HG03139 (cell line): ENCODE results near the gene SLC2A3.
"Not testable (repeated sequence)": the region's sequence is repeated elsewhere in the genome, so short reads cannot be mapped to it uniquely, and the experiment has no call there.

Experiments used
- ATAC-seq: cut with Tn5 transposase; IDR thresholded peaks from one replicate; pipeline ENCODE4 v1.9.1; 2021; ENCODE audit not compliant: unreplicated experiment

Gene SLC2A3

GRCh38 chr12:7935590-7936581 is at the start of gene SLC2A3:
SLC2A3 (minus strand) TSS chr12:7936187; CDS start chr12:7936034, 153 bp downstream.
- ATAC-seq: peak; percentile 42

GRCh38 chr12:7984900-7985299 is 48.9 kb upstream of the SLC2A3 start:
- ATAC-seq: no peak

- not testable (repeated sequence) for ATAC-seq
Measured at GRCh38 chr12:7983460-7983859, 47.5 kb upstream of the SLC2A3 start.

- not testable (repeated sequence) for ATAC-seq
Measured at GRCh38 chr12:7983019-7983418, 47.0 kb upstream of the SLC2A3 start.

- ATAC-seq: not testable (repeated sequence)
Measured at GRCh38 chr12:7982332-7982735, 46.3 kb upstream of the SLC2A3 start.

GRCh38 chr12:7981446-7981845 is 45.5 kb upstream of the SLC2A3 start:
- no peak for ATAC-seq

- peak; percentile 55 for ATAC-seq
Measured at GRCh38 chr12:7977351-7978124, 41.6 kb upstream of the SLC2A3 start.

GRCh38 chr12:7973457-7973825 is 37.5 kb upstream of the SLC2A3 start:
- ATAC-seq: no peak

- ATAC-seq: no peak
Measured at GRCh38 chr12:7972734-7973456, 36.9 kb upstream of the SLC2A3 start.

- not testable (repeated sequence) for ATAC-seq
Measured at GRCh38 chr12:7972269-7972668, 36.3 kb upstream of the SLC2A3 start.

- not testable (repeated sequence) for ATAC-seq
Measured at GRCh38 chr12:7971765-7972164, 35.8 kb upstream of the SLC2A3 start.

- peak; percentile 89 for ATAC-seq
Measured at GRCh38 chr12:7970475-7971252, 34.7 kb upstream of the SLC2A3 start.

- ATAC-seq: no peak
Measured at GRCh38 chr12:7966563-7966962, 30.6 kb upstream of the SLC2A3 start.

GRCh38 chr12:7964669-7965068 is 28.7 kb upstream of the SLC2A3 start:
- not testable (repeated sequence) for ATAC-seq

GRCh38 chr12:7961395-7962178 is 25.6 kb upstream of the SLC2A3 start:
- ATAC-seq: no peak

- ATAC-seq: peak; percentile 48
Measured at GRCh38 chr12:7959701-7960121, 23.7 kb upstream of the SLC2A3 start.

GRCh38 chr12:7959278-7959677 is 23.3 kb upstream of the SLC2A3 start:
- ATAC-seq: no peak

- not testable (repeated sequence) for ATAC-seq
Measured at GRCh38 chr12:7954877-7955276, 18.9 kb upstream of the SLC2A3 start.

- not testable (repeated sequence) for ATAC-seq
Measured at GRCh38 chr12:7954418-7954817, 18.4 kb upstream of the SLC2A3 start.
